ENCODE measurements around the gene SMAD1.

DNA sequence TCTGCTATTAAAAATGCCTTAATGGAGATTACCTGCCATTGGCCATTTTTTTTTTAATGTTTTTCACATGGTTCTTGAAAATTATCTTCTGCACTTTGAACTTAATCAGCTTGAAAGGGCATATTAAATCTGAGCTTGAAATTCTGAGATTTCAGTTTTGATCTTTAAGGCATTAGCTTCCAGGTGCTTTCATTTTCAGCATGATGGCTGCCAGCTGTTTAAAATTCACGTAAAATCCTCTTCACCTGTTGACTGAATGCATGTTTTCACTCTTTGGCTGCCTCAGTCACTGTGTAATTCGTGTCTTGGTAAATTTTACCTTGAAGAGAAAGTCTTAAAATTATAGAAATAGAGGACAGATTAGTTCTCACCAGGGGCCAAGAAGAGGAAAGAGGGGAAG lies 39.6 kb downstream of the SMAD1 start:
- TF ChIP-seq GATA2 (IDR thresholded peaks at IDR 0.05; ENCODE audit: low read depth, low read length): no peak
- no peak for TF ChIP-seq GATA3 (IDR thresholded peaks at IDR 0.05; ENCODE audit: low read depth, low read length)

Data from SH-SY5Y (cell line).